NOMO-1 treated with dmso at 0.1 percent for 144 hours (cell line): Measurements from ENCODE around the gene OR4N5.
"Not testable (repeated sequence)": the region's sequence is repeated elsewhere in the genome, so short reads cannot be mapped to it uniquely, and the experiment has no call there.

Experiments
- DNase-seq: peaks from one replicate; lab custom pipeline; 2025; ENCODE audit not compliant: unreplicated experiment; lab: John Stamatoyannopoulos, UW

The OR4N5 gene

GRCh38 chr14:20138520-20138919, at the start of gene OR4N5:
TSS of gene OR4N5 (plus strand) at chr14:20138820. CDS start at chr14:20143736, 4,916 bp downstream.
- DNase-seq: no peak

GRCh38 chr14:20092050-20092449, 46.6 kb upstream of the OR4N5 start:
- DNase-seq: no peak

GRCh38 chr14:20093442-20093841, 45.2 kb upstream of the OR4N5 start:
- DNase-seq: peak; percentile 71

- DNase-seq: not testable (repeated sequence)
These were observed 39.5 kb upstream of the OR4N5 start for GRCh38 chr14:20098926-20099770.

GRCh38 chr14:20110438-20110837, 28.2 kb upstream of the OR4N5 start, which contains the start of gene OR4K17:
TSS of gene OR4K17 (plus strand) at chr14:20110739. CDS start at chr14:20117500, 6,761 bp downstream.
- DNase-seq: no peak

GRCh38 chr14:20112321-20112720, 26.3 kb upstream of the OR4N5 start:
- DNase-seq: no peak

GRCh38 chr14:20116748-20117147, 21.9 kb upstream of the OR4N5 start:
- no peak for DNase-seq

- DNase-seq: no peak
These were observed 19.8 kb upstream of the OR4N5 start for GRCh38 chr14:20118795-20119194.

GRCh38 chr14:20143911-20144310, 5.3 kb downstream of the OR4N5 start:
- DNase-seq: no peak

- no peak for DNase-seq
These were observed 6.2 kb downstream of the OR4N5 start for GRCh38 chr14:20144820-20145219.

- no peak for DNase-seq
These were observed 25.8 kb downstream of the OR4N5 start for GRCh38 chr14:20164462-20164861.

GRCh38 chr14:20167091-20167490, 28.5 kb downstream of the OR4N5 start:
- no peak for DNase-seq

GRCh38 chr14:20169852-20170251, 31.2 kb downstream of the OR4N5 start:
- DNase-seq: not testable (repeated sequence)

- DNase-seq: not testable (repeated sequence)
These were observed 35.6 kb downstream of the OR4N5 start for GRCh38 chr14:20174205-20174604.

GRCh38 chr14:20176330-20176729, 37.7 kb downstream of the OR4N5 start:
- no peak for DNase-seq

- DNase-seq: no peak
These were observed 38.9 kb downstream of the OR4N5 start for GRCh38 chr14:20177433-20177974.

- DNase-seq: peak; percentile 74
These were observed 40.6 kb downstream of the OR4N5 start for GRCh38 chr14:20179218-20179617.

GRCh38 chr14:20179880-20180279, 41.3 kb downstream of the OR4N5 start:
- DNase-seq: peak; percentile 54

GRCh38 chr14:20180486-20180885, 41.9 kb downstream of the OR4N5 start:
- peak; percentile 30 for DNase-seq

- no peak for DNase-seq
These were observed 45.6 kb downstream of the OR4N5 start for GRCh38 chr14:20184181-20184580.

- DNase-seq: no peak
These were observed 52.0 kb downstream of the OR4N5 start, which contains the start of gene OR11G2 for GRCh38 chr14:20190596-20190995. TSS of gene OR11G2 (plus strand) at chr14:20190896. CDS start at chr14:20197438, 6,542 bp downstream.

GRCh38 chr14:20191396-20191795, 52.8 kb downstream of the OR4N5 start:
- DNase-seq: no peak
